ENCODE results near the gene MYBPC1. TPM values are rescaled to one million over a fixed set of nuclear protein-coding genes. Genes with fewer than 3 reads are reported as not detected.

MYBPC1 gene, protein sequence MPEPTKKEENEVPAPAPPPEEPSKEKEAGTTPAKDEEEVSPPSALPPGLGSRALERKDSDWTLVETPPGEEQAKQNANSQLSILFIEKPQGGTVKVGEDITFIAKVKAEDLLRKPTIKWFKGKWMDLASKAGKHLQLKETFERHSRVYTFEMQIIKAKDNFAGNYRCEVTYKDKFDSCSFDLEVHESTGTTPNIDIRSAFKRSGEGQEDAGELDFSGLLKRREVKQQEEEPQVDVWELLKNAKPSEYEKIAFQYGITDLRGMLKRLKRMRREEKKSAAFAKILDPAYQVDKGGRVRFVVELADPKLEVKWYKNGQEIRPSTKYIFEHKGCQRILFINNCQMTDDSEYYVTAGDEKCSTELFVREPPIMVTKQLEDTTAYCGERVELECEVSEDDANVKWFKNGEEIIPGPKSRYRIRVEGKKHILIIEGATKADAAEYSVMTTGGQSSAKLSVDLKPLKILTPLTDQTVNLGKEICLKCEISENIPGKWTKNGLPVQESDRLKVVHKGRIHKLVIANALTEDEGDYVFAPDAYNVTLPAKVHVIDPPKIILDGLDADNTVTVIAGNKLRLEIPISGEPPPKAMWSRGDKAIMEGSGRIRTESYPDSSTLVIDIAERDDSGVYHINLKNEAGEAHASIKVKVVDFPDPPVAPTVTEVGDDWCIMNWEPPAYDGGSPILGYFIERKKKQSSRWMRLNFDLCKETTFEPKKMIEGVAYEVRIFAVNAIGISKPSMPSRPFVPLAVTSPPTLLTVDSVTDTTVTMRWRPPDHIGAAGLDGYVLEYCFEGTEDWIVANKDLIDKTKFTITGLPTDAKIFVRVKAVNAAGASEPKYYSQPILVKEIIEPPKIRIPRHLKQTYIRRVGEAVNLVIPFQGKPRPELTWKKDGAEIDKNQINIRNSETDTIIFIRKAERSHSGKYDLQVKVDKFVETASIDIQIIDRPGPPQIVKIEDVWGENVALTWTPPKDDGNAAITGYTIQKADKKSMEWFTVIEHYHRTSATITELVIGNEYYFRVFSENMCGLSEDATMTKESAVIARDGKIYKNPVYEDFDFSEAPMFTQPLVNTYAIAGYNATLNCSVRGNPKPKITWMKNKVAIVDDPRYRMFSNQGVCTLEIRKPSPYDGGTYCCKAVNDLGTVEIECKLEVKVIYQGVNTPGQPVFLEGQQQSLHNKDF
- not detected in 2 replicates for total RNA-seq (2014; rRNA removed)
- Bru-seq, nascent RNA: percentile 1 among the genes with signal in this experiment
- not detected for BruChase-seq, experiment 1, labeled RNA remaining after a 6-hour chase
- not detected for BruChase-seq, experiment 2, labeled RNA remaining after a 2-hour chase
- long read RNA-seq: 0 reads

GRCh38 chr12:101594700-101595099 lies at the start of gene MYBPC1:
Gene MYBPC1 (plus strand): TSS chr12:101594971. CDS start chr12:101595071, 100 bp downstream.
- Histone ChIP-seq H3K79me2 (ENCODE audit: low read length) (no peaks in the 10 kb centered on the region), H3K36me3 (ENCODE audit: low read depth, low read length) (no peaks in the 10 kb centered on the region), H3K9me3 (ENCODE audit: low read length) (no peaks in the 10 kb centered on the region), H3K4me2 (ENCODE audit: low read length) (no peak within 1 kb of the TSS), H3K4me3 (ENCODE audit: low read length) (no peak within 1 kb of the TSS), H3K27me3 (ENCODE audit: low read length) (peaks cover 34% of the 10 kb centered on the region), H3K9ac (ENCODE audit: low read length) (no peak within 1 kb of the TSS), H3K9me2 (replicated peaks; ENCODE audit: low read length) (no peaks in the 10 kb centered on the region), H3K4me1 (ENCODE audit: insufficient read depth, low read length) (peaks cover 9% of the 10 kb centered on the region), H3F3A (ENCODE audit: low read length, unreplicated experiment) (no peaks in the 10 kb centered on the region), H4K20me1 (ENCODE audit: low read length) (no peaks in the 10 kb centered on the region), H2AFZ (ENCODE audit: low read length) (no peak within 1 kb of the TSS), H3K27ac (ENCODE audit: low read length) (no peak within 1 kb of the TSS)
- ChIA-PET CTCF (no interaction called here), POLR2A (ENCODE audit: unreplicated experiment) (no interaction called here)
- DNase-seq (no peak), ATAC-seq (no peak; the same call in 1 of the 2 replicates)
- intact Hi-C loops (cut with micrococcal nuclease): no loop called here
- TF ChIP-seq EZH2 (IDR thresholded peaks at IDR 0.05; ENCODE audit: low read length, unreplicated experiment): no peak
- TF ChIP-seq EZH2phosphoT487 (IDR thresholded peaks at IDR 0.05; ENCODE audit: borderline replicate concordance, low read length): no peak
- TF ChIP-seq CTCF (conservative IDR thresholded peaks at IDR 0.05; ENCODE audit: low read depth, low read length): no peak
- BruUV-seq (replicated peaks): no TSS peak

- intact Hi-C loops (cut with micrococcal nuclease): no loop called here
- ATAC-seq (no peak), DNase-seq (no peak)
- no peak overlapping the region for H3K9ac ChIP-seq (ENCODE audit: low read length)
- H3K4me3 ChIP-seq (ENCODE audit: low read length): no peak overlapping the region
- H4K20me1 ChIP-seq (ENCODE audit: low read length): no peaks in the 10 kb centered on the region
- ChIA-PET POLR2A (ENCODE audit: unreplicated experiment) (no interaction called here), CTCF (interaction anchor here (0.6 kb wide), 1 partner anchor 1782 kb away, joined by 3 read pairs; no protein-coding TSS in a partner anchor)
- no peak overlapping the region for H2AFZ ChIP-seq (ENCODE audit: low read length)
- H3K9me2 ChIP-seq (replicated peaks; ENCODE audit: low read length): no peaks in the 10 kb centered on the region
- H3K27me3 ChIP-seq (ENCODE audit: low read length): peaks cover 29% of the 10 kb centered on the region; the same call in 1 of the 2 replicates
- no peak for TF ChIP-seq EZH2 (IDR thresholded peaks at IDR 0.05; ENCODE audit: low read length, unreplicated experiment)
- TF ChIP-seq CTCF (conservative IDR thresholded peaks at IDR 0.05; ENCODE audit: low read depth, low read length): no peak
- TF ChIP-seq EZH2phosphoT487 (IDR thresholded peaks at IDR 0.05; ENCODE audit: borderline replicate concordance, low read length): no peak
- no peak overlapping the region for H3K4me2 ChIP-seq (ENCODE audit: low read length)
- H3F3A ChIP-seq (ENCODE audit: low read length, unreplicated experiment): no peaks in the 10 kb centered on the region
- no TSS peak for BruUV-seq (replicated peaks)
- H3K27ac ChIP-seq (ENCODE audit: low read length): no peak overlapping the region
- no peaks in the 10 kb centered on the region for H3K9me3 ChIP-seq (ENCODE audit: low read length)
- H3K36me3 ChIP-seq (ENCODE audit: low read depth, low read length): no peaks in the 10 kb centered on the region
- no peaks in the 10 kb centered on the region for H3K4me1 ChIP-seq (ENCODE audit: insufficient read depth, low read length)
- H3K79me2 ChIP-seq (ENCODE audit: low read length): no peaks in the 10 kb centered on the region
Measured at GRCh38 chr12:101551362-101552114, 43.2 kb upstream of the MYBPC1 start.
